ENCODE results near the gene GRK5.

Gene GRK5

GRCh38 chr10:119286516-119286915 is 79.1 kb downstream of the GRK5 start:
- TF ChIP-seq CTCF (conservative IDR thresholded peaks at IDR 0.05; ENCODE audit: low read depth), result no peak
- ChIA-PET POLR2A (ENCODE audit: low non-redundant PET) (no interaction called here), CTCF (no interaction called here)
- no peak for DNase-seq (ENCODE audit: low spot score)
- H3K27ac ChIP-seq, result no peak overlapping the region

- H3K27ac ChIP-seq, result no peak overlapping the region
- TF ChIP-seq CTCF (conservative IDR thresholded peaks at IDR 0.05; ENCODE audit: low read depth), result no peak
- POLR2A ChIA-PET (ENCODE audit: low non-redundant PET), result interaction anchor here (0.6 kb wide), 1 partner anchor 83 kb away, joined by 4 read pairs; no protein-coding TSS in a partner anchor
- CTCF ChIA-PET, result no interaction called here
- DNase-seq (ENCODE audit: low spot score), result no peak
Observed at GRCh38 chr10:119286983-119287633, 79.7 kb downstream of the GRK5 start.

GRCh38 chr10:119288574-119289001 is 81.2 kb downstream of the GRK5 start:
- H3K27ac ChIP-seq, result no peak overlapping the region
- ChIA-PET CTCF (interaction anchor here (0.7 kb wide), 1 partner anchor 99 kb away, joined by 3 read pairs; no protein-coding TSS in a partner anchor), POLR2A (ENCODE audit: low non-redundant PET) (no interaction called here)
- no peak for DNase-seq (ENCODE audit: low spot score)
- no peak for TF ChIP-seq CTCF (conservative IDR thresholded peaks at IDR 0.05; ENCODE audit: low read depth)

GRCh38 chr10:119289227-119289920 is 82.0 kb downstream of the GRK5 start:
- no peak for TF ChIP-seq CTCF (conservative IDR thresholded peaks at IDR 0.05; ENCODE audit: low read depth)
- DNase-seq (ENCODE audit: low spot score), result no peak
- no peak overlapping the region for H3K27ac ChIP-seq
- POLR2A ChIA-PET (ENCODE audit: low non-redundant PET), result no interaction called here
- CTCF ChIA-PET, result interaction anchor here (0.7 to 1.0 kb wide), 2 partner anchors 100 to 133 kb away, joined by 3 to 4 read pairs; no protein-coding TSS in a partner anchor

- TF ChIP-seq CTCF (conservative IDR thresholded peaks at IDR 0.05; ENCODE audit: low read depth), result no peak
- ChIA-PET CTCF (interaction anchor here (0.6 to 1.6 kb wide), 3 partner anchors 18 to 447 kb away, joined by 3 to 4 read pairs (median 3); no protein-coding TSS in a partner anchor), POLR2A (ENCODE audit: low non-redundant PET) (interaction anchor here (0.6 kb wide), 1 partner anchor 86 kb away, joined by 6 read pairs; no protein-coding TSS in a partner anchor)
- no peak for DNase-seq (ENCODE audit: low spot score)
- H3K27ac ChIP-seq, result no peak overlapping the region
Observed at GRCh38 chr10:119290301-119291048, 83.1 kb downstream of the GRK5 start.

GRCh38 chr10:119291223-119291900 is 84.0 kb downstream of the GRK5 start:
- CTCF ChIA-PET, result interaction anchor here (1.6 kb wide), 1 partner anchor 17 kb away, joined by 3 read pairs; no protein-coding TSS in a partner anchor
- POLR2A ChIA-PET (ENCODE audit: low non-redundant PET), result no interaction called here
- no peak for DNase-seq (ENCODE audit: low spot score)
- H3K27ac ChIP-seq, result no peak overlapping the region
- no peak for TF ChIP-seq CTCF (conservative IDR thresholded peaks at IDR 0.05; ENCODE audit: low read depth)
